ENCODE results near the gene WEE1. TPM values are rescaled to one million over a fixed set of nuclear protein-coding genes. Genes with fewer than 3 reads are reported as not detected.

The WEE1 gene
- total RNA-seq, 1 donor from 2014 or later = 13.8 TPM

Other genes starting within 250 kb of the WEE1 start
- gene IPO7, start 189.0 kb upstream of the WEE1 start, total RNA-seq = 67.9 TPM
- gene ZNF143, start 112.7 kb upstream of the WEE1 start, total RNA-seq = 42.8 TPM
- gene SWAP70, start 90.4 kb downstream of the WEE1 start, total RNA-seq = 90.1 TPM

Data from sciatic nerve (tissue), 1 donor.